GM12874 (cell line): Measurements from ENCODE around the gene SOAT2.

Source experiments
- TF ChIP-seq, protein P1 (sequence below): IDR thresholded peaks from 2 replicates; pipeline ENCODE4 v1.5.1; 2011; ENCODE audit warnings: low read depth, mild to moderate bottlenecking, control low read depth, low read length, moderate library complexity; ENCODE audit not compliant: insufficient read depth

SOAT2 gene

GRCh38 chr12:53122961-53123468, 19.7 kb downstream of the SOAT2 start:
- TF ChIP-seq, protein P1, sequence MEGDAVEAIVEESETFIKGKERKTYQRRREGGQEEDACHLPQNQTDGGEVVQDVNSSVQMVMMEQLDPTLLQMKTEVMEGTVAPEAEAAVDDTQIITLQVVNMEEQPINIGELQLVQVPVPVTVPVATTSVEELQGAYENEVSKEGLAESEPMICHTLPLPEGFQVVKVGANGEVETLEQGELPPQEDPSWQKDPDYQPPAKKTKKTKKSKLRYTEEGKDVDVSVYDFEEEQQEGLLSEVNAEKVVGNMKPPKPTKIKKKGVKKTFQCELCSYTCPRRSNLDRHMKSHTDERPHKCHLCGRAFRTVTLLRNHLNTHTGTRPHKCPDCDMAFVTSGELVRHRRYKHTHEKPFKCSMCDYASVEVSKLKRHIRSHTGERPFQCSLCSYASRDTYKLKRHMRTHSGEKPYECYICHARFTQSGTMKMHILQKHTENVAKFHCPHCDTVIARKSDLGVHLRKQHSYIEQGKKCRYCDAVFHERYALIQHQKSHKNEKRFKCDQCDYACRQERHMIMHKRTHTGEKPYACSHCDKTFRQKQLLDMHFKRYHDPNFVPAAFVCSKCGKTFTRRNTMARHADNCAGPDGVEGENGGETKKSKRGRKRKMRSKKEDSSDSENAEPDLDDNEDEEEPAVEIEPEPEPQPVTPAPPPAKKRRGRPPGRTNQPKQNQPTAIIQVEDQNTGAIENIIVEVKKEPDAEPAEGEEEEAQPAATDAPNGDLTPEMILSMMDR = no peak

- TF ChIP-seq, protein P1 = no peak
Measured at GRCh38 chr12:53123578-53124351, 20.5 kb downstream of the SOAT2 start.

DNA sequence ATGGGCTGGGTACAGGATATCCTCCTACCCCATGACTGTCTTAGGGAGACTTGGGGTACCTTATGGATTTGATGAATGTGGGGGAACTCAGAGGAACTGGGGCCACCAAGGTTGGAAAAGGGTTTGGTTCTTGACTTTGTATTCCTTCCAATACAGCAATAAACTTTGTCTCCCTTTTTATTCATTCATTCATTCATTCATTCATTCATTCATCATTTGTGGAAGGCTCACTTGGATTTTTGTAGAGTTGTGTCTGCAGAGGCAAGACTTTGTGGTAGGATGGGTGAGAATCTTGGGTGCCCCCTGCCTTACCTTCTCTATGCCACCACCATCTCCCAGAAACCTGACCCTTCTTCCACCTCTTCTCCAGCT, 21.1 kb downstream of the SOAT2 start:
- TF ChIP-seq, protein P1 = no peak

GRCh38 chr12:53127169-53127568, 23.9 kb downstream of the SOAT2 start:
- TF ChIP-seq, protein P1 = no peak

- TF ChIP-seq, protein P1 = no peak
Measured at GRCh38 chr12:53128780-53129569, 25.7 kb downstream of the SOAT2 start.

- TF ChIP-seq, protein P1 = no peak
Measured at GRCh38 chr12:53131844-53132243, 28.6 kb downstream of the SOAT2 start.

- TF ChIP-seq, protein P1 = no peak
Measured at GRCh38 chr12:53133722-53134121, 30.4 kb downstream of the SOAT2 start.
